PC-9 (cell line): ENCODE results near the gene CHST11. TPM values are rescaled to one million over a fixed set of nuclear protein-coding genes. Genes with fewer than 3 reads are reported as not detected.

Experiments used
- BruUV-seq: library from RNA; stranded (reverse); fragments of 400-500 nt; replicated peaks from 2 replicates; lab custom pipeline; 2021; lab: Mats Ljungman, UMichigan
- CTCF ChIA-PET: fragments of 300-600 bp; sonication (Branson Sonifier 250); formaldehyde crosslinking; loops from one replicate; lab custom pipeline; 2022; ENCODE audit warnings: antibody characterized with exemption; lab: Charles Lee
- POLR2A ChIA-PET: fragments of 300-600 bp; sonication (Branson Sonifier 250); formaldehyde crosslinking; loops from one replicate; lab custom pipeline; 2022; ENCODE audit warnings: antibody characterized with exemption; ENCODE audit not compliant: unreplicated experiment; lab: Charles Lee
- DNase-seq, 2 experiments: peaks; one replicate each; pipeline versions ENCODE4 v3.0.0 to v3.0.0-alpha.2; 2015 to 2022; ENCODE audit warnings: mixed read lengths in 1 of 2
- H2AFZ ChIP-seq: fragments of 200-600 bp; sonication (generic); 2 replicates; pipeline ENCODE4 v1.8.1; 2017; ENCODE audit warnings: antibody characterized with exemption
- H3F3A ChIP-seq: fragments of 200-600 bp; sonication (generic); 2 replicates; pipeline ENCODE4 v1.8.1; 2017; ENCODE audit warnings: antibody characterized with exemption, mild to moderate bottlenecking, low read depth; ENCODE audit not compliant: insufficient read depth
- H3K27ac ChIP-seq: fragments of 200-600 bp; sonication (generic); 2 replicates; pipeline ENCODE4 v1.6.1; 2016; ENCODE audit warnings: mixed run types
- H3K27me3 ChIP-seq: fragments of 200-600 bp; sonication (generic); 2 replicates; pipeline ENCODE4 v1.6.1; 2016; ENCODE audit warnings: low read depth, mixed run types; ENCODE audit not compliant: insufficient read depth
- H3K36me3 ChIP-seq: fragments of 200-600 bp; sonication (generic); 2 replicates; pipeline ENCODE4 v1.6.1; 2016; ENCODE audit warnings: low read depth, mixed run types
- H3K4me1 ChIP-seq: fragments of 200-600 bp; sonication (generic); replicated peaks from 2 replicates; pipeline ENCODE4 v1.6.1; 2016; ENCODE audit warnings: mixed run types; ENCODE audit not compliant: insufficient read depth
- H3K4me2 ChIP-seq: fragments of 200-600 bp; sonication (generic); 2 replicates; pipeline ENCODE4 v1.6.1; 2017; ENCODE audit warnings: mixed run types
- H3K4me3 ChIP-seq: fragments of 200-600 bp; sonication (generic); 2 replicates; pipeline ENCODE4 v1.6.1; 2016; ENCODE audit warnings: mixed run types
- H3K79me2 ChIP-seq: fragments of 200-600 bp; sonication (generic); 2 replicates; pipeline ENCODE4 v1.6.1; 2017; ENCODE audit warnings: low read depth, mixed run types
- H3K9me2 ChIP-seq: fragments of 200-600 bp; sonication (generic); 2 replicates; pipeline ENCODE4 v1.8.1; 2017; ENCODE audit warnings: mild to moderate bottlenecking; ENCODE audit not compliant: insufficient read depth
- H3K9me3 ChIP-seq: fragments of 200-600 bp; sonication (generic); 2 replicates; pipeline ENCODE4 v1.8.1; 2016; ENCODE audit warnings: low read depth; ENCODE audit not compliant: insufficient read depth
- H4K20me1 ChIP-seq: fragments of 200-600 bp; sonication (generic); 2 replicates; pipeline ENCODE4 v1.8.1; 2017; ENCODE audit not compliant: insufficient read depth
- EZH2 ChIP-seq: fragments of 200-600 bp; sonication (generic); IDR thresholded peaks from 2 replicates; pipeline ENCODE4 v1.8.0; 2017; ENCODE audit warnings: antibody characterized with exemption, low read depth
- intact Hi-C: fragments of 100-400 bp; cut with micrococcal nuclease; formaldehyde crosslinking; loops from one replicate; pipeline ENCODE4 v1.10.0; 2022; ENCODE audit not compliant: unreplicated experiment
- total RNA-seq: library from RNA; stranded (reverse); gene quantifications from 2 replicates; pipeline ENCODE4 v1.2.3, GENCODE V29; 2021
- TF ChIP-seq, protein P1 (sequence below): fragments of 200-600 bp; sonication (generic); conservative IDR thresholded peaks from 2 replicates; pipeline ENCODE4 v1.6.1; 2017; ENCODE audit warnings: mixed run types, antibody characterized with exemption, mild to moderate bottlenecking, moderate library complexity

Gene CHST11
- total RNA-seq, 1 experiment from 2014 or later = 39.9 TPM

DNA sequence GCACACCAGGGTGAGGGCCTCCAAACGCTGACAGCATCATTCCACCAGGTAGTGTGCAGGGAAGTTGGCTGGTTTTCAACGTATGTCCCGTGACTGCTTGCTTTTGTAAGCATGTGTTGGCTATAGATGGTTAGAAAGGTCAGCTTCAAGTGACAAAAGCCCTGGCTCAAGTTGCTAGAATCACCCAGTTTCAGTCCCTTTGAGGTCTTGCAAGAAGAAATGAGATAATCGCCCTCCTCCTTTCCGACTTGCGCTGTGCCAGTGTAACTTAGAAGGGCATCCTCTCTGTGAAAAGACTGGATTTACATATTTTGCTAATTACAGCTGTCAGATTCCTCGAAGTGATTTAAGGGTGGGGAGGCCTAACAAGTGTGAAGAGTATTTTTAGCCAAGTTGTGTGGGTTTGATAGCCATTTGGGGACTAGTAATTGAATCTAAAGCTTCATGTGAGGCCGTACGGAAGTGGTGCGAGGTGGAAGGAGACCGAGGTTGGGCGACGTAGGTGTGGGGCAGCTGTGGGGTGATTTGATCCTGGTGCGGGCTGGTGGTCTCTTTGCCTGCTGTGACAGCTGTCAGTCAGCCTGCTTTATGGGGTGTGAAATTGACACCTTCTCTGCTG is 94.7 kb downstream of the CHST11 start:
- Histone ChIP-seq H4K20me1 (peaks cover 4% of the 10 kb centered on the region; the same call in 1 of the 2 replicates), H3K27ac (no peak overlapping the region), H3K79me2 (peaks cover 97% of the 10 kb centered on the region), H3K4me1 (peaks cover 7% of the 10 kb centered on the region; the same call in 1 of the 2 replicates), H3K4me2 (no peak overlapping the region), H3K4me3 (no peak overlapping the region), H3K27me3 (no peaks in the 10 kb centered on the region), H3K36me3 (0 out of 2 replicates have a peak, but pooled peaks cover 10% of the 10 kb centered on the region), H2AFZ (no peak overlapping the region), H3K9me2 (no peaks in the 10 kb centered on the region), H3K9me3 (no peaks in the 10 kb centered on the region), H3F3A (peaks cover 32% of the 10 kb centered on the region)
- CTCF ChIA-PET = no interaction called here
- TF ChIP-seq EZH2 = no peak
- TF ChIP-seq, protein P1, sequence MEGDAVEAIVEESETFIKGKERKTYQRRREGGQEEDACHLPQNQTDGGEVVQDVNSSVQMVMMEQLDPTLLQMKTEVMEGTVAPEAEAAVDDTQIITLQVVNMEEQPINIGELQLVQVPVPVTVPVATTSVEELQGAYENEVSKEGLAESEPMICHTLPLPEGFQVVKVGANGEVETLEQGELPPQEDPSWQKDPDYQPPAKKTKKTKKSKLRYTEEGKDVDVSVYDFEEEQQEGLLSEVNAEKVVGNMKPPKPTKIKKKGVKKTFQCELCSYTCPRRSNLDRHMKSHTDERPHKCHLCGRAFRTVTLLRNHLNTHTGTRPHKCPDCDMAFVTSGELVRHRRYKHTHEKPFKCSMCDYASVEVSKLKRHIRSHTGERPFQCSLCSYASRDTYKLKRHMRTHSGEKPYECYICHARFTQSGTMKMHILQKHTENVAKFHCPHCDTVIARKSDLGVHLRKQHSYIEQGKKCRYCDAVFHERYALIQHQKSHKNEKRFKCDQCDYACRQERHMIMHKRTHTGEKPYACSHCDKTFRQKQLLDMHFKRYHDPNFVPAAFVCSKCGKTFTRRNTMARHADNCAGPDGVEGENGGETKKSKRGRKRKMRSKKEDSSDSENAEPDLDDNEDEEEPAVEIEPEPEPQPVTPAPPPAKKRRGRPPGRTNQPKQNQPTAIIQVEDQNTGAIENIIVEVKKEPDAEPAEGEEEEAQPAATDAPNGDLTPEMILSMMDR = no peak
- BruUV-seq = no TSS peak
- intact Hi-C loops = no loop called here
- no peak for DNase-seq
- POLR2A ChIA-PET = no interaction called here

DNA sequence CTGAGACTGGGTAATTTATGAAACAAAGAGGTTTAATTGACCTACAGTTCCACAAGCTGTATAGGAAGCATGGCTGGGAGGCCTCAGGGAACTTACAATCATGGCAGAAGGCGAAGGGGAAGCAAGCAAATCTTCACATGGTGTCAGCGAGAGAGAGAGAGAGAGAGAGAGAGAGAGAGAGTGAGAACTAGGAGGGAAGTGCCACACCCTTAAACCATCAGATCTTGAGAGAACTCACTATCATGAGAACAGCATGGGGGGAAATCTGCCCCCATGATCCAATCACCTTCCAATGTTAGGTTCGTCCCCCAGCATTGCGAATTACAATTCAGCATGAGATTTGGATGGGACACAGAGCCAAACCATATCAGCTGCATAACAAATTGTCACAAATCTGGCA is 96.7 kb downstream of the CHST11 start:
- Histone ChIP-seq H2AFZ (no peak overlapping the region), H3K4me3 (no peak overlapping the region), H3K27me3 (no peaks in the 10 kb centered on the region), H3K9me3 (no peaks in the 10 kb centered on the region), H3K4me2 (no peak overlapping the region), H3K79me2 (peaks cover 88% of the 10 kb centered on the region), H3F3A (peaks cover 29% of the 10 kb centered on the region), H3K36me3 (0 out of 2 replicates have a peak, but pooled peaks cover 10% of the 10 kb centered on the region), H3K27ac (no peak overlapping the region), H4K20me1 (peaks cover 4% of the 10 kb centered on the region; the same call in 1 of the 2 replicates), H3K4me1 (peaks cover 7% of the 10 kb centered on the region; the same call in 1 of the 2 replicates), H3K9me2 (no peaks in the 10 kb centered on the region)
- POLR2A ChIA-PET = no interaction called here
- intact Hi-C loops = no loop called here
- BruUV-seq = no TSS peak
- CTCF ChIA-PET = no interaction called here
- no peak for DNase-seq
- TF ChIP-seq, protein P1 = no peak
- no peak for TF ChIP-seq EZH2

DNA sequence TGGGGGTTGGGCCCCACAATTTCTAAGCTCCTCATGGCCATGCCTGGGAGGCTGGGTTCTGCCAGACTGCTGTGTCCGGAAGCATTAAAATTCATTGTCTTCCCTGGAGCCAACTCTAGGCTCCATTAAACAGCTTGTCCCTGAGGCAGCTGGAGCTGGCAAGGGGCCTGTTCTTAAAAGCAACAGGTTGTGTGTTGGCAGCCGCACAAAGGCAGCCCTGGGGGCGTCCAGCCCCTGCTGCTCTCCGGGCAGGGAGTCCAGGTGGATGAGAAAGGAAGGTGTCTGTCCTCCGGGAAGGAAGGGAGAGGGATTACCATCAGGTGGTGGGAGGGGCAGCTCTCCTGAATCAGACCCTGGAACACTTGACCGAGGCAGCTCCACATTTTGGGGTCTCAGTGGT is 98.9 kb downstream of the CHST11 start:
- CTCF ChIA-PET = no interaction called here
- no peaks in the 10 kb centered on the region for H3K4me1 ChIP-seq
- no peaks in the 10 kb centered on the region for H3K27me3 ChIP-seq
- H3K79me2 ChIP-seq = peaks cover 85% of the 10 kb centered on the region
- intact Hi-C loops = no loop called here
- no peak overlapping the region for H3K4me3 ChIP-seq
- H3F3A ChIP-seq = peaks cover 11% of the 10 kb centered on the region; the same call in 1 of the 2 replicates
- H4K20me1 ChIP-seq = peaks cover 4% of the 10 kb centered on the region; the same call in 1 of the 2 replicates
- BruUV-seq = no TSS peak
- H3K4me2 ChIP-seq = no peak overlapping the region
- no peaks in the 10 kb centered on the region for H3K9me3 ChIP-seq
- no peak for DNase-seq
- H3K36me3 ChIP-seq = 0 out of 2 replicates have a peak, but pooled peaks cover 10% of the 10 kb centered on the region
- POLR2A ChIA-PET = no interaction called here
- no peak for TF ChIP-seq EZH2
- TF ChIP-seq, protein P1 = no peak
- no peak overlapping the region for H2AFZ ChIP-seq
- no peaks in the 10 kb centered on the region for H3K9me2 ChIP-seq
- H3K27ac ChIP-seq = no peak overlapping the region
